HepG2 (cell line): ENCODE measurements around the gene YIPF1. TPM values are rescaled to one million over a fixed set of nuclear protein-coding genes. Genes with fewer than 3 reads are reported as not detected.

Experiments used
- BRCA1 ChIP-seq: sonication (generic); formaldehyde crosslinking; IDR thresholded peaks from 2 replicates; pipeline ENCODE4 v1.4.0; 2020; ENCODE audit warnings: missing genetic modification reagents
- CBFB ChIP-seq: sonication (generic); formaldehyde crosslinking; IDR thresholded peaks from 2 replicates; pipeline ENCODE4 v1.4.0; 2020; ENCODE audit warnings: missing genetic modification reagents
- ELF4 ChIP-seq: sonication (generic); formaldehyde crosslinking; IDR thresholded peaks from 2 replicates; pipeline ENCODE4 v1.5.0; 2020; ENCODE audit warnings: missing genetic modification reagents, mild to moderate bottlenecking, moderate library complexity, borderline replicate concordance
- FOXO4 ChIP-seq: sonication (generic); formaldehyde crosslinking; conservative IDR thresholded peaks from 2 replicates; pipeline ENCODE4 v1.8.1; 2023; ENCODE audit warnings: missing genetic modification reagents
- HDAC1 ChIP-seq: sonication (generic); formaldehyde crosslinking; IDR thresholded peaks from 2 replicates; pipeline ENCODE4 v1.5.1; 2020; ENCODE audit warnings: mild to moderate bottlenecking, missing genetic modification reagents
- HNRNPL ChIP-seq: fragments of 200-400 bp; formaldehyde crosslinking; IDR thresholded peaks from 2 replicates; pipeline ENCODE4 v1.6.1; 2017; ENCODE audit warnings: mild to moderate bottlenecking, low read depth, low read length
- HOXA5 ChIP-seq: sonication (generic); formaldehyde crosslinking; IDR thresholded peaks from 2 replicates; pipeline ENCODE4 v1.4.0; 2020; ENCODE audit warnings: missing genetic modification reagents
- MAFF ChIP-seq: IDR thresholded peaks from 2 replicates; pipeline ENCODE4 v1.6.1; 2011; ENCODE audit warnings: low read depth, low read length, improper control_type of control experiment
- NCOA5 ChIP-seq: sonication (generic); formaldehyde crosslinking; IDR thresholded peaks from 2 replicates; pipeline ENCODE4 v1.4.0; 2020; ENCODE audit warnings: missing genetic modification reagents
- NR2F2 ChIP-seq: IDR thresholded peaks from 2 replicates; pipeline ENCODE4 v1.6.1; 2012; ENCODE audit warnings: low read depth, inconsistent platforms, borderline replicate concordance
- REXO4 ChIP-seq: sonication (generic); formaldehyde crosslinking; IDR thresholded peaks from 2 replicates; pipeline ENCODE4 v1.8.0; 2022; ENCODE audit warnings: missing genetic modification reagents, mild to moderate bottlenecking, borderline replicate concordance
- SALL2 ChIP-seq: sonication (generic); formaldehyde crosslinking; IDR thresholded peaks from 2 replicates; pipeline ENCODE4 v1.8.1; 2023; ENCODE audit warnings: mild to moderate bottlenecking, missing genetic modification reagents, inconsistent platforms
- SMAD1 ChIP-seq: sonication (generic); formaldehyde crosslinking; IDR thresholded peaks from 2 replicates; pipeline ENCODE4 v1.4.0; 2020; ENCODE audit warnings: missing genetic modification reagents, low read depth, mild to moderate bottlenecking, borderline replicate concordance
- SSRP1 ChIP-seq: IDR thresholded peaks from 2 replicates; pipeline ENCODE4 v1.6.1; 2016; ENCODE audit warnings: control low read depth
- TEAD3 ChIP-seq: optimal IDR thresholded peaks from 2 replicates; pipeline ENCODE3; 2016; ENCODE audit warnings: borderline replicate concordance
- ZNF235 ChIP-seq: sonication (generic); formaldehyde crosslinking; IDR thresholded peaks from 2 replicates; pipeline ENCODE4 v1.8.1; 2023; ENCODE audit warnings: mild to moderate bottlenecking, missing genetic modification reagents, borderline replicate concordance
- ZNF333 ChIP-seq: sonication (generic); formaldehyde crosslinking; IDR thresholded peaks from 2 replicates; pipeline ENCODE4 v1.4.0; 2020; ENCODE audit warnings: mild to moderate bottlenecking, missing genetic modification reagents, borderline replicate concordance
- ZNF44 ChIP-seq: sonication (generic); formaldehyde crosslinking; IDR thresholded peaks from 2 replicates; pipeline ENCODE4 v1.5.1; 2020; ENCODE audit warnings: mild to moderate bottlenecking, missing genetic modification reagents
- ZNF615 ChIP-seq: sonication (generic); formaldehyde crosslinking; IDR thresholded peaks from 2 replicates; pipeline ENCODE4 v1.5.0; 2020; ENCODE audit warnings: mild to moderate bottlenecking, missing genetic modification reagents, borderline replicate concordance
- ZNF746 ChIP-seq: sonication (generic); formaldehyde crosslinking; IDR thresholded peaks from 2 replicates; pipeline ENCODE4 v1.8.0; 2022; ENCODE audit warnings: mild to moderate bottlenecking, missing genetic modification reagents
- polyA plus RNA-seq, 8 experiments: library from polyadenylated mRNA; depleted of rRNA in 3 of 8; stranded (reverse) in 7 of 8; unstranded in 1 of 8; fragments of >200 nt; fragmentation: Illumina TruSeq in 4 of 8; extraction: Trizol in 4 of 8; gene quantifications; 2 replicates each; pipeline versions ENCODE4 v1.2.1 to v1.2.3, GENCODE V29; 2011 to 2016; ENCODE audit warnings: low read depth in 4 of 8, missing spikeins in 1 of 8, mixed read lengths in 1 of 8; ENCODE audit not compliant: insufficient read depth in 1 of 8
- total RNA-seq, 5 experiments: library from RNA; depleted of rRNA; stranded (reverse); fragments of >200 nt; fragmentation: Illumina TruSeq; extraction: Trizol; gene quantifications; 2 replicates each; pipeline ENCODE4 v1.2.3, GENCODE V29; 2016; ENCODE audit warnings: low read depth in 1 of 5
- TF ChIP-seq, protein P1 (sequence below): sonication (generic); formaldehyde crosslinking; IDR thresholded peaks from 2 replicates; pipeline ENCODE4 v1.5.0; 2020; ENCODE audit warnings: mild to moderate bottlenecking, missing genetic modification reagents

The YIPF1 gene
- total and polyA plus RNA-seq, 2 of the 13 experiments (the other 11 are each of a cell fraction or from before 2014, with no cell fraction given), result 21.1 to 31.9 TPM

- TF ChIP-seq FOXO4 (CRISPR knock-in tag) (peak; percentile 94; the same call in 1 of the 2 replicates), NCOA5 (CRISPR knock-in tag) (no peak), MAFF (no peak), TEAD3 (CRISPR knock-in tag) (peak; percentile 91), SSRP1 (CRISPR knock-in tag) (no peak), ZNF235 (CRISPR knock-in tag) (peak; percentile 57; the same call in 1 of the 2 replicates), BRCA1 (CRISPR knock-in tag) (no peak), HNRNPL (0 out of 2 replicates have a peak, but pooled peaks have one; percentile 29), ZNF44 (CRISPR knock-in tag) (peak; percentile 86), ZNF746 (CRISPR knock-in tag) (no peak), HDAC1 (peak; percentile 98), SALL2 (CRISPR knock-in tag) (peak; percentile 94), HOXA5 (CRISPR knock-in tag) (peak; percentile 90), ELF4 (CRISPR knock-in tag) (peak; percentile 95), REXO4 (CRISPR knock-in tag) (no peak; the same call in 1 of the 2 replicates), ZNF615 (CRISPR knock-in tag) (no peak), NR2F2 (peak; percentile 73; the same call in 1 of the 2 replicates), ZNF333 (CRISPR knock-in tag) (no peak; the same call in 1 of the 2 replicates), SMAD1 (CRISPR knock-in tag) (peak; percentile 75; the same call in 1 of the 2 replicates), CBFB (CRISPR knock-in tag) (peak; percentile 80; the same call in 1 of the 2 replicates)
- TF ChIP-seq, protein P1, sequence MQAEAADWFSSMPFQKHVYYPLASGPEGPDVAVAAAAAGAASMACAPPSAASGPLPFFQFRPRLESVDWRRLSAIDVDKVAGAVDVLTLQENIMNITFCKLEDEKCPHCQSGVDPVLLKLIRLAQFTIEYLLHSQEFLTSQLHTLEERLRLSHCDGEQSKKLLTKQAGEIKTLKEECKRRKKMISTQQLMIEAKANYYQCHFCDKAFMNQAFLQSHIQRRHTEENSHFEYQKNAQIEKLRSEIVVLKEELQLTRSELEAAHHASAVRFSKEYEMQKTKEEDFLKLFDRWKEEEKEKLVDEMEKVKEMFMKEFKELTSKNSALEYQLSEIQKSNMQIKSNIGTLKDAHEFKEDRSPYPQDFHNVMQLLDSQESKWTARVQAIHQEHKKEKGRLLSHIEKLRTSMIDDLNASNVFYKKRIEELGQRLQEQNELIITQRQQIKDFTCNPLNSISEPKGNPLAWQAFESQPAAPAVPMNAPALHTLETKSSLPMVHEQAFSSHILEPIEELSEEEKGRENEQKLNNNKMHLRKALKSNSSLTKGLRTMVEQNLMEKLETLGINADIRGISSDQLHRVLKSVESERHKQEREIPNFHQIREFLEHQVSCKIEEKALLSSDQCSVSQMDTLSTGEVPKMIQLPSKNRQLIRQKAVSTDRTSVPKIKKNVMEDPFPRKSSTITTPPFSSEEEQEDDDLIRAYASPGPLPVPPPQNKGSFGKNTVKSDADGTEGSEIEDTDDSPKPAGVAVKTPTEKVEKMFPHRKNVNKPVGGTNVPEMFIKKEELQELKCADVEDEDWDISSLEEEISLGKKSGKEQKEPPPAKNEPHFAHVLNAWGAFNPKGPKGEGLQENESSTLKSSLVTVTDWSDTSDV (CRISPR knock-in tag), result peak; percentile 72; the same call in 1 of the 2 replicates
Observed at GRCh38 chr1:53837924-53838653, 51.5 kb downstream of the YIPF1 start, which contains the start of gene NDC1 (continued).
